HG02623 (cell line): ENCODE results near the gene MYCBP2.
"Not testable (repeated sequence)": the region's sequence is repeated elsewhere in the genome, so short reads cannot be mapped to it uniquely, and the experiment has no call there.

Experiments
- ATAC-seq: cut with Tn5 transposase; IDR thresholded peaks from one replicate; pipeline ENCODE4 v1.9.1; 2021; ENCODE audit warnings: moderate library complexity; ENCODE audit not compliant: unreplicated experiment

MYCBP2 gene

DNA sequence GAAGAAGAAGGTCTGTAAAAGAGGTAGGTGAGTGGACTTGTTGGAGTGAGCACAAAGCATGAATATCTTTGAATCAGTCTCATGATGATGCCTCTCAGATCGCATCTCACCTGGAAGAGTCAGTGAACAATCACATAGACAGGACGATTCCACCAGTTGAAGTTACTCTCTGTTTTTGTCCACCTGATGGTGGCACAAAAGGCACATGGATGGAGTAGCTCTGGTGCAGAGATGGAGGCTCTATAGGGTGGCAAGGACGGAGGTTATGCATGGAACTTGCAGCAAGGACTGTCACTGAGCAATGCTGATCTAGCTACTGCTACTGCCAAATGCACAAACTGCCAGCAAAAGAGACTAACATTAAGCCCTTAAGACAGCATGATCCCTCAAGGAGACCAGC is 10.3 kb upstream of the MYCBP2 start:
- ATAC-seq, result no peak

DNA sequence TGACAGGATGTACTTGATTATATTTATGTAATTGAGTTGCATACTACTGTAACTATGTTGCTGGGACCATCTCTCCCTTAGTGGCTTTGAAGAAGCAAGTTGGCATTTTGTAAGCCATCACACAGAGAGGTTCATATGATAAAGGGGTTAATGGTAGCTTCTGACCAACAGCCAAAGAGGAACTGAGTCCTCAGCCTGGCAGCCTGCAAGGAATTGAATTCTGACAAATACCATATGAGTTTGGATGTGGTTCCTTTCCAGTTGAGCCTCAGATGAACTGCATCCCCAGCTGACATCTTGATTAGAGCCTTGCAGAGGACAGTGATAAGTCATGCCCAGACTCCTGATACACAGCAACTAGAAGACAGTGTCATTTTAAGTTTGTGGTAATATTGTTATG is 8.6 kb upstream of the MYCBP2 start:
- no peak for ATAC-seq

DNA sequence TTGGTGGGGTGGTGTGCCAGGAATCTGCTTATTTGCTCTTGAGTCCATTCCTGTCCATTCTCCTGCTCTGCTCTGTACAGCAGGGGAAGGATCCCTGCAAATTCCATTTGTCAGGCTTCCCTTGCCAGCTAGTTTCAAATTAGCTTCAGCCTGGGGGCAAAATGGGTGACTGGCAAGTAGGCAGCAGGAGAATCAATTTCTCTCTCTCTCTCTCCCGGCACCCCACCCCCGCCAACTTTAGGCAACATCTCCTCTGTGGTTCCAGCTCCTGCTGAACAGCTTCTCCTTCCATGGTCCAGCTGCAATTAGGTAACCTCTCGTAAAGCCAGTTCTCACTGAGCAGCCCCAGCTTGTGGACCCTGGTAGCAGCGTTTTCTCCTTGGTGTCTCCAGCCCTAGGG is 6.7 kb upstream of the MYCBP2 start:
- ATAC-seq, result no peak

DNA sequence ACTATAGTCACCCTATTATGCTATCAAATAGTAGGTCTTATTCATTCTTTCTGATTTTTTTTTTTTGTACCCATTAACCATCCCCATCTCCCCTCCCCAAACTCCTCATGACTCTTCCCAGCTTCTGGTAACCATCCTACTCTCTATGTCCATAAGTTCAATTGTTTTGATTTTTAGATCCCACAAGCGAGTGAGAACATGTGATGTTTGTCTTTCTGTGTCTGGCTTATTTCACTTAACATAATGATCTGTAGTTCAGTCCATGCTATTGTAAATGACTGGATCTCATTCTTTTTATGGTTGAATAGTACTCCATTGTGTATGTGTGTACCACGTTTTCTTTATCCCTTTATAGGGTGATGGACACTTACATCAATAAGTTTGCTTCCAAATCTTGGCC is 4.5 kb upstream of the MYCBP2 start:
- ATAC-seq, result no peak

DNA sequence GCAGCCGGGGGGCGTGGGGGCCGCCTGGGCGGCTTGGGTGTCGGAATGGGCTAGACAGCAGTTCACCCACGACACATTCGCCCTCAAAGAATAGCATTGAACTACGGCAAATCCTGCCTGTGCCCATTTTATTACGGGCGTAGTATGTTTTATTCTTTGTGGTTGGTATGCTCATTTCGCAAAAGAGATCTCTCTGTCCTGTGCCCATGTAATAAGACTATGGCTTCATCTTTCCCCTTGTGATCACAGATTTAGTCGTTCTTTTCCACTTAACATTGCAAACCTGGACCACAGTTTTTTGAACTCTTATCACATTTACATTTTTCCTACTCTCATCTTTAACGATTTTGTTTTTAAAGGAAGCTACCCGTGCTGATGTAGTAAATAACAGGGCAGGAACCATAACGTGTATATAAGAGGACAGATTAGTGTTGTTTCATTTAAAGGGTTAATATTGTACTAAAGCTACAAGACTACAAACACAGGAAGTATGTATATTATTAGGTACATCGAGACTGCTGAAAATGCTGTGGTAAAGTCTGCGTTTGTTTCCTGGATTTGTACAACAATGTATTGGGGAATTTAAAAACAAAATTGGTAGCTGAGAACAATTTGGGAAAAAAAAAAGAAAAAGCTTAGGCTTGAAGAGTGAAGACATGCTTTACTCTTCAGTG is 3.2 kb upstream of the MYCBP2 start:
- ATAC-seq, result no peak

DNA sequence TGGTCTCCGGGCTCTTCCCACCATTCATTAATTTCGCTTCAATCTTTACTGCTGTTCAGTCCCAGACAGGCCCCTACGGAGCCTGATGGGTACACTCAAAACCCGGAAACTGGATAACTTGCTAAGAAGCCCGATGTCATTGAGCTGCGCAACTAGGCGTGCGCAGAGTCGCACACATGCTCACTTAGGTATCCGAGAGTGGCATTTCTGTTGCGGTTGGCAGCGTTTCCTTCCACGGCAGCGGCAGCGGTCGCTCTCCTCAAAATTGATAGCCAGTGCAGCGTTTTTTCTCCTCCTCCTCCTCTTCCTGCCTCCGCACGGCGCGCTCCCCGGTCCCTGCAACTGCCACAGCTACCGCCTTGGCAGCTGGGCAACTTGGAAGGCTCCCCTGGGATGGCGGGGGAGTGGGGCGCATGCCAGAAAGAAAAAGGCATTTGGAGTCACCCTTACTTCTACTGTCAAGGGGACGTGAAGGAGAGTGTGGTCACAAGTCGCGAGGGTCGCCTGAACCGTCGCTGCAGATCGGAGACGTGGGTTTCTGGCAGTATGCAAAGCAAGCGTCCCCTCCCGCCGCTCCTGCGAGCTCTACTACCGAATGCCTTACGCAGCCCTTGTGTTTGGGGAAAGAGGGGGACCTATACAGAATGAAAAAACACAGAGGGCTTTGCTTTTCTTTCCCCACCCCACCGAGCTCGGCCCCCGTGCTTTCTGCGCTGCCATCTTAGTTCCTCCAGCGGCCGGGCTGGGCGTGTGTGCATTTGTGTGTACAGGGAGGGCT is 2.4 kb upstream of the MYCBP2 start:
- ATAC-seq, result peak; percentile 48

DNA sequence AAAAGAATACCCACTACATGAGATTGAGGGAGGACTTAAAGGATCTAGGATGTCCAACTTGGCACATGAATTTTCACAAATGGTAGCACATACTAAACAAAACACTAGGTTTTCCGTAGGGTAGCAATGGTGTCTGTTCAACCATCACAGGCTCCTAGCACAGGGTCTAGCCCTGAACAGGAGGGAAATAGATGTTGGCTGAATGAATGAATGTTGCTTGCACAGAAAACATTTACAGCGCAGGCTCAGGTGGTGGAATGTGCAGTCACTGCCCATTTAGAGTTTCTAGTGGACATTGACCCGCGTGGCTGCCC is 1.9 kb upstream of the MYCBP2 start:
- peak; percentile 2 for ATAC-seq

DNA sequence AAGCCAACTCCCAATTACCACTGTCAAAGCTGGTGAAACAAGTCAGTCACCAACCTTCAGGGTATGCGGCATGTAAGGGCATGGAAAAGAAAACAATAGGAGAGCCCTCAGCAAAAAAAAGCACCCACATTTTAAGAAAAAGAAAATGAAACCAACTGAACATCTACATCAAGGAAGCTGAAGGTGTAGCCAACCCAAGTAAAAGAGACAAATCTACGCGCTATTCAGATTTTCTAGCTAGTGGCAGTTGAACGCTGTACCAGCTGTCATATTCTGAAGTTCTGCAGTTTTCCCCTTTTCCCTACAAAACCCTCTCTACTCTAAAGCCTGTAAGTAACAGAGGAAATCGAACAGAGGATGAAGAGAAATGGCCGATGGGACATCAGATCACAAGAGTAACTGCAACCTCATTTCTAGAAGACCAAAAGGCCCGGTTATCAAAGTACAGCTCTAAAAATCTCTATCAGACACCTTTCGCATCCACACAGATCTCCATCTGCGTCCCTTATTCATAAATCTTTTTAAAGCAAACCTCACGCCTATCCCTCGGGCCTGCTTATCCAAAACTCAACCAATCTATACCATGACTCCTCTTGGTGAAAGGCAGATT is 1.4 kb downstream of the MYCBP2 start:
- ATAC-seq, result no peak

DNA sequence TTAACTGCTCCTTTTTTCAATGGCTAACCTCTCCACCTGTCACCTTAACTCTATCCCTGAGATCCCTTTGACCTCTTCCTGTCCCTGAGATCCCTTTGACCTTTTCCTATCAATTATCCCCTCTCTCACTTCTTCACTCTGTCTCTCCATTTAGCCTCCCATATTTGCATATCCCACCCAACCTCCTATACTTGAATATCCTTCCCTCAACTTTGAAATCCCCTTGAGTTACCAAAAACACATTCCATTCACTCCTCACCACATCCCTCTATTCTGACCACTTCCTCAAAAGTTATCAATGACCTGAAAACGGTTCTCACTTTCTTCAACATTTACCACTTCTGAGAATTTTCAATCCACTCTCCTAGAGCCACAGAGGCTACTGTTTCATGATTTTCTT is 3.0 kb downstream of the MYCBP2 start:
- ATAC-seq, result no peak

DNA sequence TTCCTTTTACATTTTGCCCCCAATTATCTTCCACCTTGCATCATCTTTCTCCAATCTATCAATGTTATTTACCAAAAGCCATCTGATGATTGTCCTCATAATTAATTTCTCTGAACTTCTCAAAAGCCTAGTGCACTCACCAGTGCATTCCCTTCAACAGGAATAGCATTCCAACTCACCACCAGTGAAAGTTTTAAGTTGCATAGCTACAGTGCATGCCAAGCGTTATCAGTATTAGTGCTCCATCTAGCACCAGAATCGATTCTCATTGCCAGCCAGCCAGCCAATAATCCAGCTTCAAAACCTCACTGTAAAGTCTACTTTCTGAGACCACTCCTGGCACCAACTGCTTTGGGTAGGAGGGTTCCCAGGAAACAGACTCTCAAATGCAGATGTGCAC is 7.4 kb downstream of the MYCBP2 start:
- no peak for ATAC-seq

DNA sequence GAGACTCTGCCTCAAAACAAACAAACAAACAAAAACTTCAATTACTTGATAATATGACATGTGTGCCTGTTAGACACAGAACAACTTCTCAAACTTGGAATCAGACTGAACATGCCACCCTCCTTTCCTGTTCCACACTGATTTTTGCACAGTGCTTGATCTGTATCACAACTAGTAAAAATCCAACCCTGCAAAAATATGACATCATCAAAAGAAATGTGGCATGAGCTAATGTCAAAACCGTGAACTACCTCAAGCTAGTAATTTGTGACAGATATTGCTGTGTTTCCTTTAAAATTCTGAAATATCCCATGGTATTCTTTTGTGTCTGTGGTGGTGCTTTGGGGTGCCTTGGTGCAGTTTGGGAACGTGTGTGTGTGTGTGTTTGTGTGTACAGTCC is 8.2 kb downstream of the MYCBP2 start:
- no peak for ATAC-seq

DNA sequence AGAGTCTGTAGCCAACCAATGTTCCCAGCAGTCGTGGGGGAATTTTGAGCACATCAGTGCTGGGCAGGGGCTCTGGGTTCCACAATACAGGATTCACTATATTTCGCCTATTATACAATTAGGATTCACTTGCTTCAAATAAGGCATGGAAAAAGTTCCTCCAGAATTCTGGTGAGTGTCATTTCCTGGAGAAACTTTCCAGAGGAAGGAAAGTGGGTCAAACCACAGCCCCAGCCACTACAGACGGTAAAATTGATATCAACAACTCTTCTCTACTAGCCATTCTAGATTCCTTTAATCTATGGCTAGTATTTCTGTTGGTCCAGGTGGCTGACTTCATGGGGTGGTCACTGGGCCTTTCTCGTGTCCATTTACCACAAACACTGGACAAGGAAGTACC is 10.5 kb downstream of the MYCBP2 start:
- no peak for ATAC-seq

DNA sequence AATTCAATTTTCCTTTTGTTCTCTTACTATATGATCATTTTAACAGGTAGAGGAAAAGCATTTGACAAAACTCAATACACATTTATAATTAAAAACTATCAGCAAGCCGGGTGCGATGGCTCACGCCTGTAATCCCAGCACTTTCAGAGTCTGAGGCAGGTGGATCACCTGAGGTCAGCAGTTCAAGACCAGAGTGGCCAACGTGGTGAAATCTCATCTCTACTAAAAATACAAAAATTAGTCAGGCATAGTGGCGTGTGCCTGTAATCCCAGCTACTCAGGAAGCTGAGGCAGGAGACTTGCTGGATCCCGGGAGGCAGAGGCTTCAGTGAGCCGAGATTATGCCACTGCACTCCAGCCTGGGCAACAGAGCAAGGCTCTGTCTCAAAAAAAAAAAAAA is 11.4 kb downstream of the MYCBP2 start:
- ATAC-seq, result not testable (repeated sequence)

DNA sequence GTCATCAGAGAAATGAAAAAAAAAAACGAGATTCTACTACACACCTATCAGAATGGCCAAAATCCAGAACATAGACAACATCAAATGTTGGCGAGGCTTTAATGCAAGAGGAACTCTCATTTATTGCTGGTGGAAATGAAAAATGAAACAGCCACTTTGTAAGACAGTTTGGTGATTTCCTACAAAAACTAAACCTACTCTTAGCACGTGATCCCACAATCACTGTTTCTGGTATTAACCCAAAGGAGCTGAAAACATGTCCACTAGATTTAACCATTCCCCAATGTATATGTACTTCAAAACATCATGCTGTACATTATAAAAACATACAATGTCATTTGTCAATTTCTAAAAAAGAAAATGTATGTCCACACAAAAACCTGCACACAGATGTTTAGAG is 13.0 kb downstream of the MYCBP2 start:
- no peak for ATAC-seq

DNA sequence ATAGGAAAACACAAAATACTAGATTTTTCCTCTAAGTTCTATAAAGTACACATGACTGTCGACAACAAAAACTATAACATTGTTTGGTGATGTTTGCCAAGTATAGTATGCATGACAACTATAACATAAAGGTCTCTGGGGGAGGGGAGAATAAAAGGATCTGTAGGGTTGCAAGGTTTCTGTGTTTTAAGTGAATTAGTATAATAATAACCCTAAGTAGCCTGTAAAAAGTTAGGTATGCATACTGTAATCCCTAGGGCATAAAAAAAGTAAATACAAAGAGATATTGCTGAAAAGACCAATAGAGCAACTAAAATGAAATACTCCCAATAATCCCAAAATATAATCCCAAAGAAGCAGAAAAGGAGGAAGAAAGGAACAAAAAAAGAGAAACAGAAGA is 14.6 kb downstream of the MYCBP2 start:
- no peak for ATAC-seq

DNA sequence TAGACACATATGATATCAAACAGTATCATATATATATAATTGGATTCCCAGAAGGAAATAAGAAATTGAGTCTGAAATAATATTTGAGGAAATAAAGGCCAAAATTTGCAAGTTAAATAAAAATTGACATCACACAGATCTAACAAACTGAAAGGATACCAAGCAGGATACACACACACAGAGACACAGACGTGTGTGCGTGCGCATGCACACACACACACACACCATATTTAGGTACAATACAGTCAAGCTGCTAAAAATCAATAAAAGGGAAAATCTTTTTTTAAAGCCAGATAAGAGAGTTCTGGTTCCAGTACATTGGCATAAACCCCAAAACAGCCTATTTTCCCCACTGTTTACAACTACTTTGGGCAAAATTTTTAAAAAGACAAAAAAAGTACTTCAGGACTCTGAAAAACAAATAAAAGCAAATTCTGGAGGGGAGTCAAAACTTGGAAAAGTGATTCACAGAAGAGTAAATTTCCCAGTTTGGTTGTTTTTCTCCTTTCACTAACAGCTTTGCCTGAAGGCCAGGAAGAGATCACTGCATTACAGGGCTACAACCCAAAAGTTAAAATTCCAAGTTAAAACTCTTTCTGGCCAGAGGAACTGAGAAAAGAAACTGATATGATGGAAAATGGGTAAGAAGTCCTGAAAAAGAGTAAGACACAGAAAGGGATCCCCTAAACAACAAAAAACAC is 16.2 kb downstream of the MYCBP2 start:
- ATAC-seq, result no peak

DNA sequence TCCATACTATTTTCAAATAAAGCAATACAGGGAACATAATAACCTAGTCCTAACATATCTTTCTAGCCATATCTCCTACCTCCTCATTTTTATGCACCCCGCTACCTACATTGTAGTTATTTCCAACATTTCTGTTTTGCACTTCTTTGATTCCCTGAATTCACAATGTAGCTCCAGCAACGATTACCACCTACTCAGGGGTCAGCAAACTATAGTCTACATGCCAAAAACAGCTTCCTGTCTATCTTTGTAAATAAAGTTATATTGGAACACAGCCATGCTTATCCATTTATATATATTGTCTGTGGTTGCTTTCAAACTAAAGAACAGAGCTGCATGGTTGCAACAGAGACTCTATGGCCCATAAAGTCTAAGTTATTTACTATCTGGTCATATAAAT is 16.7 kb downstream of the MYCBP2 start:
- no peak for ATAC-seq

DNA sequence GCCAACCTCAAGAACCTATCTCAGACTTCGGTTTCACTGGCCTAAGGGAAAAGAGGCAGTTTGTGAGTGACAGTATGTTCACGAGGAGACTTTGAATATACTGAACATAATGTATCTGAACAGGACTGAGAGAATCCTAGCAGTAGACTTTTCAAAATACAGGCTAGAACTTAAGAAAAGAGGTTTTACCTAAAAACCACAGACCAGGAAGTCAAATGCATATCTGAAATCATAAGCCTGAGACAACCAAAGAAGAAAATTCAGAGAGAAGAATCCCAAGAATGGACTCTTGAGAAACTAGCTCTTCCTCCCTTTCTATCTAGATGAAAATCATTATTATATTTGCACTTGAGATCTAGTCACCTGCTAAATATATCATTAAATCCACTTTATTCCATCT is 17.6 kb downstream of the MYCBP2 start:
- no peak for ATAC-seq

DNA sequence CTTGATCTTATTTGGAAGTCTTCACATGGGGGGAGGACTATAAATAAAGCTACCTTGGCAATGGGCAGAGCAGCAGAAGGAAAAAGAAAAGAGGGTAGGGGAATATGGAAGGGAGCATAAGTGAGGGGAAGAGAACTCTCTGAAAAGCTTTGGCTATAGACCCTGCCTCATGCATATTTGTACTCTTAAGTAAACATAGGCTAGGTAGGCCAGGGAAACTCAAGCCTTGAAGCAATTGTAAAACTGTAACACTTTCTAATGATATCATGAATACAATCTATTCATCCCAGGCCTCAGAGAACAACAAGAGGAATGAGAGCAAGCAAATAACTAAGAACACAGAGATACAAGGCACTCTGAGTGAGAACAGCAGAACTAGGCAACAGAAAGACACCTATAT is 20.4 kb downstream of the MYCBP2 start:
- ATAC-seq, result no peak

DNA sequence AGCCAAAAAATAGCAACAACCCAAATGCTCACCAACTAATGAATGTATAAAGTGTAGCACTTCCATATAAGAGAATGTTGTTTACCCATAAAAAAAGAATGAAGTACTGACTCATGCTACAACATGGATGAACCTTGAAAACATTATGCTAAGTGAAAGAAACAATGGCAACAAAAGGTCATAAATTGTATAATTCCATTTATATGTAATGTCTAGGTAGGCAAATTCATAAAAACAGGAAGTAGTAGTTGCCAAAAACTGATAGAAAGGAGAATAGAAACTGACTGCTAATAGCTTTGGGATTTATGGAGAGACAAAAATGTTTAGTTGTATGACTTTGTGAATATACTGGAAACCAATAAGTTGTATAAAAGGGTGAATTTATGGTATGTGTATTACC is 21.6 kb downstream of the MYCBP2 start:
- ATAC-seq, result no peak

DNA sequence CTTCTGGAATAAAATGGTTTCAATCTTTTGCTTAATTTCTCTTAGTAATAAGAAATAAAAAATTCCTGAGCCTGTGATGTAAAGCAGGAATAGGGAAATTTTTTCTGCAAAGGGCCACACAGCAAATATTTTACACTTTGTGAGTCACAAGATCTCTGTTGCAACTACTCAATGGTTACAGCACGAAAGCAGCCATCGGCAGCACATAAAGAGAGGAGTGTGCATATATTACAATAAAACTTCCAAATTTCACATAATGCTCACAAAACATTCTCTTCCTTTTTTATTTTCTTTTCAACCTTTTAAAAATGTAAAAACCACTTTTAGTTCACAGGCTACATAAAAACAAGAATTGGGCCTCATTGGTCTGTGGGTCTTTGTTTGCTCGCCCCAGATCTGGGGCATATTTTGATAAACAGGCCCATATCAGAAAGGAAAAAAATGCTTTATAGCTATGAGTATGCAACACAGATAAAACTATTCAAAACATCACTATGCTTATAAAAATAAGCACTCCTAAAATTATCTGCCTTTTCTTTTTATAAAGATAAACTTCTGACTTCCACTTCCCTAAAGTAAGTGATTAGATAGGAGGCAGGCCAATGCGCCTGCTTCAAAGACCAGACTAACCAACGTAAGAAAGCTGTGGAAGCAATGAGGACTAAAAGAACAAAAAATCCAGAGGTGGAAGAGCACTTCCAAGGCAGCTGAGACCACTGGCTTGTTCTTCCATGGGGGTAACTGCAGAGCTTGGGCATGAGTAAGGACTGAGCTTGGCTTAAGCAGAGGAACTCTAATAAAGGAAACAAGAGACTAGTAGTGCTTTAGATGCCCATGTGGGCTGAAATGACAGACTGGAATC is 26.5 kb downstream of the MYCBP2 start:
- no peak for ATAC-seq
